ENCODE measurements around the gene BMP6. TPM values are rescaled to one million over a fixed set of nuclear protein-coding genes. Genes with fewer than 3 reads are reported as not detected.

Gene BMP6
- polyA plus RNA-seq, 1 donor (not counting 4 experiments of a cell fraction or from before 2014, with no cell fraction given) = 0.05 TPM

- H2AFZ ChIP-seq (ENCODE audit: control insufficient read depth, low read length) = no peak overlapping the region
- FAIRE-seq = no peak
These were observed 139.9 kb downstream of the BMP6 start for GRCh38 chr6:7865781-7866180.

GRCh38 chr6:7866526-7866925 is 140.6 kb downstream of the BMP6 start:
- H3K27me3 ChIP-seq (ENCODE audit: control insufficient read depth, extremely low read depth, insufficient read depth, low read length) = no peaks in the 10 kb centered on the region
- no peaks in the 10 kb centered on the region for H3K79me2 ChIP-seq (ENCODE audit: control insufficient read depth, insufficient read depth, low read length)
- no peaks in the 10 kb centered on the region for H4K20me1 ChIP-seq (ENCODE audit: control insufficient read depth, extremely low read depth, insufficient read depth, low read length)
- H3K9me3 ChIP-seq (ENCODE audit: control insufficient read depth, low read depth, low read length) = no peaks in the 10 kb centered on the region
- no peak overlapping the region for H3K27ac ChIP-seq (ENCODE audit: control insufficient read depth, insufficient read depth, low read length)
- dilution Hi-C loops (cut with MboI; ENCODE audit: extremely low pct_ligation_motif_present, low sequenced_read_pairs) = no loop called here
- no peak for TF ChIP-seq CTCF (optimal IDR thresholded peaks at IDR 0.05 in 1 of 3, IDR thresholded peaks at IDR 0.05 in 1 of 3, conservative IDR thresholded peaks at IDR 0.05 in 1 of 3; ENCODE audit: extremely low read depth in 1 of 3, insufficient read depth in 2 of 3, low read length in 3 of 3)
- TF ChIP-seq EZH2 (IDR thresholded peaks at IDR 0.05; ENCODE audit: low read length) = no peak
- H3K9ac ChIP-seq (ENCODE audit: control insufficient read depth, extremely low read depth, insufficient read depth, low read length) = no peak overlapping the region
- H3K4me3 ChIP-seq (ENCODE audit: control insufficient read depth in 2 of 3, extremely low read depth in 1 of 3, insufficient read depth in 2 of 3, low read depth in 1 of 3, low read length in 3 of 3) = no peak overlapping the region
- no peak overlapping the region for H2AFZ ChIP-seq (ENCODE audit: control insufficient read depth, low read length)
- FAIRE-seq = no peak
- H3K9me1 ChIP-seq (ENCODE audit: control insufficient read depth, extremely low read depth, insufficient read depth, low read length) = no peaks in the 10 kb centered on the region
- no peaks in the 10 kb centered on the region for H3K4me1 ChIP-seq (ENCODE audit: control insufficient read depth, extremely low read depth, insufficient read depth, low read length)
- no peak for DNase-seq (ENCODE audit: low read depth, low spot score)
- no peak overlapping the region for H3K4me2 ChIP-seq (ENCODE audit: control insufficient read depth, extremely low read depth, insufficient read depth, low read depth, low read length)
- no peaks in the 10 kb centered on the region for H3K36me3 ChIP-seq (ENCODE audit: control insufficient read depth in 2 of 2, extremely low read depth in 1 of 2, insufficient read depth in 2 of 2, low read length in 2 of 2)

More at GRCh38 chr6:7865781-7866180, 139.9 kb downstream of the BMP6 start:
- Histone ChIP-seq H3K4me2 (ENCODE audit: control insufficient read depth, extremely low read depth, insufficient read depth, low read depth, low read length) (no peak overlapping the region), H3K4me3 (ENCODE audit: control insufficient read depth in 2 of 3, extremely low read depth in 1 of 3, insufficient read depth in 2 of 3, low read depth in 1 of 3, low read length in 3 of 3) (no peak overlapping the region), H3K79me2 (ENCODE audit: control insufficient read depth, insufficient read depth, low read length) (no peaks in the 10 kb centered on the region), H3K27ac (ENCODE audit: control insufficient read depth, insufficient read depth, low read length) (no peak overlapping the region), H3K9me3 (ENCODE audit: control insufficient read depth, low read depth, low read length) (no peaks in the 10 kb centered on the region), H3K27me3 (ENCODE audit: control insufficient read depth, extremely low read depth, insufficient read depth, low read length) (no peaks in the 10 kb centered on the region), H3K9me1 (ENCODE audit: control insufficient read depth, extremely low read depth, insufficient read depth, low read length) (no peaks in the 10 kb centered on the region), H4K20me1 (ENCODE audit: control insufficient read depth, extremely low read depth, insufficient read depth, low read length) (no peaks in the 10 kb centered on the region), H3K9ac (ENCODE audit: control insufficient read depth, extremely low read depth, insufficient read depth, low read length) (no peak overlapping the region), H3K36me3 (ENCODE audit: control insufficient read depth in 2 of 2, extremely low read depth in 1 of 2, insufficient read depth in 2 of 2, low read length in 2 of 2) (no peaks in the 10 kb centered on the region), H3K4me1 (ENCODE audit: control insufficient read depth, extremely low read depth, insufficient read depth, low read length) (no peaks in the 10 kb centered on the region)
- TF ChIP-seq EZH2 (IDR thresholded peaks at IDR 0.05; ENCODE audit: low read length) (no peak), CTCF (optimal IDR thresholded peaks at IDR 0.05 in 1 of 3, IDR thresholded peaks at IDR 0.05 in 1 of 3, conservative IDR thresholded peaks at IDR 0.05 in 1 of 3; ENCODE audit: extremely low read depth in 1 of 3, insufficient read depth in 2 of 3, low read length in 3 of 3) (no peak)
- DNase-seq (ENCODE audit: low read depth, low spot score) = no peak
- dilution Hi-C loops (cut with MboI; ENCODE audit: extremely low pct_ligation_motif_present, low sequenced_read_pairs) = no loop called here

All from keratinocyte (primary cell).